Activated CD8-positive, alpha-beta memory T cell treated with anti-CD3 and anti-CD28 coated beads, Interleukin-2, amount 50 U/mL, for 48 hours (primary cell): ENCODE results near the gene KLF13.

Source experiments
- DNase-seq: peaks from one replicate; pipeline ENCODE4 v3.0.0-alpha.2; 2020

Gene KLF13

GRCh38 chr15:31405200-31405920 is 78.7 kb downstream of the KLF13 start:
- no peak for DNase-seq

GRCh38 chr15:31407376-31407775 is 80.7 kb downstream of the KLF13 start:
- DNase-seq, result no peak

- DNase-seq, result no peak
Measured at GRCh38 chr15:31407851-31408250, 81.2 kb downstream of the KLF13 start.

GRCh38 chr15:31408724-31409123 is 82.1 kb downstream of the KLF13 start:
- DNase-seq, result no peak

GRCh38 chr15:31409171-31409570 is 82.5 kb downstream of the KLF13 start:
- DNase-seq, result no peak

- DNase-seq, result no peak
Measured at GRCh38 chr15:31412824-31413223, 86.2 kb downstream of the KLF13 start.

GRCh38 chr15:31415201-31415600 is 88.6 kb downstream of the KLF13 start:
- no peak for DNase-seq

GRCh38 chr15:31419820-31420219 is 93.2 kb downstream of the KLF13 start:
- no peak for DNase-seq

- DNase-seq, result no peak
Measured at GRCh38 chr15:31427411-31427810, 100.8 kb downstream of the KLF13 start.
